A549 (cell line): ENCODE data around the gene ATG4D. TPM values are rescaled to one million over a fixed set of nuclear protein-coding genes. Genes with fewer than 3 reads are reported as not detected.
"Not testable (repeated sequence)": the region's sequence is repeated elsewhere in the genome, so short reads cannot be mapped to it uniquely, and the experiment has no call there.

Experiments used
- ATAC-seq, 2 experiments: fragments of 200-7000 bp in 1 of 2; fragments of >200 bp in 1 of 2; cut with Nextera tagmentation in 1 of 2; cut with Tn5 transposase in 1 of 2; 3 replicates each; pipeline versions ENCODE4 v1.8.0 to v1.9.1; 2018 to 2020; ENCODE audit warnings: mild to moderate bottlenecking in 1 of 2, moderate library complexity in 1 of 2
- CTCF ChIA-PET: fragments of 300-600 bp; sonication (Branson Sonifier 250); formaldehyde crosslinking; extraction: SDS; loops from one replicate; lab custom pipeline; 2021; ENCODE audit warnings: antibody characterized with exemption, inconsistent platforms; lab: Yijun Ruan, JAX
- POLR2A ChIA-PET: fragments of 350-600 bp; formaldehyde crosslinking; extraction: SDS; loops from one replicate; lab custom pipeline; 2021; ENCODE audit warnings: antibody characterized with exemption, inconsistent platforms; lab: Yijun Ruan, JAX
- DNase-seq, 2 experiments: peaks; one replicate each; pipeline versions ENCODE4 v3.0.0 to v3.0.0-alpha.2; 2011 to 2016; ENCODE audit warnings: low read depth in 1 of 2, low spot score in 1 of 2
- FAIRE-seq: peaks from 2 replicates; lab custom pipeline; 2011; peaks lifted over from hg19 to GRCh38; lab: Jason Lieb, UNC
- H3K27ac ChIP-seq, 2 experiments: fragments of >200 bp; sonication (Bioruptor Twin); formaldehyde crosslinking; 3 replicates each; pipeline ENCODE4 v1.5.1; 2016 to 2017
- H3K4me1 ChIP-seq: fragments of >200 bp; sonication (Bioruptor Twin); formaldehyde crosslinking; 3 replicates; pipeline ENCODE4 v1.6.1; 2016
- H3K4me2 ChIP-seq: fragments of >200 bp; sonication (Bioruptor Twin); formaldehyde crosslinking; 3 replicates; pipeline ENCODE4 v1.6.1; 2016
- H3K4me3 ChIP-seq: fragments of >200 bp; sonication (Bioruptor Twin); formaldehyde crosslinking; 3 replicates; pipeline ENCODE4 v1.5.1; 2016
- H3K9me3 ChIP-seq: fragments of >200 bp; sonication (Bioruptor Twin); formaldehyde crosslinking; 3 replicates; pipeline ENCODE4 v1.6.1; 2016
- BCL3 ChIP-seq: fragments of >200 bp; sonication (Bioruptor Twin); formaldehyde crosslinking; IDR thresholded peaks from 3 replicates; pipeline ENCODE4 v1.6.1; 2016
- BHLHE40 ChIP-seq: IDR thresholded peaks from 2 replicates; pipeline ENCODE4 v1.6.1; 2012; ENCODE audit warnings: low read depth, low read length, inconsistent platforms
- CBX2 ChIP-seq: fragments of 200-600 bp; sonication (generic); IDR thresholded peaks from 2 replicates; pipeline ENCODE4 v1.6.1; 2016; ENCODE audit warnings: low read depth, mild to moderate bottlenecking, borderline replicate concordance
- CHD2 ChIP-seq: fragments of 150-350 bp; IDR thresholded peaks from 2 replicates; pipeline ENCODE4 v1.6.1; 2014; ENCODE audit warnings: low read length; ENCODE audit not compliant: partially characterized antibody
- CTCF ChIP-seq: fragments of >200 bp; sonication (Bioruptor Twin); formaldehyde crosslinking; IDR thresholded peaks from 3 replicates; pipeline ENCODE4 v1.5.1; 2016
- EHF ChIP-seq: fragments of 250-450 bp; sonication (Bioruptor Pico); IDR thresholded peaks from 2 replicates; pipeline ENCODE4 v1.5.0; 2020; ENCODE audit warnings: mild to moderate bottlenecking
- EHMT2 ChIP-seq: fragments of 200-600 bp; sonication (generic); IDR thresholded peaks from 2 replicates; pipeline ENCODE4 v1.6.1; 2016; ENCODE audit warnings: antibody characterized with exemption, low read depth, mild to moderate bottlenecking, moderate library complexity
- ESRRA ChIP-seq: fragments of 150-350 bp; IDR thresholded peaks from 2 replicates; pipeline ENCODE4 v1.6.1; 2014; ENCODE audit warnings: mild to moderate bottlenecking, low read length, borderline replicate concordance
- FOXS1 ChIP-seq: fragments of 250-450 bp; sonication (Bioruptor Pico); IDR thresholded peaks from 2 replicates; pipeline ENCODE4 v1.5.0; 2020; ENCODE audit warnings: mild to moderate bottlenecking, moderate library complexity
- GATA3 ChIP-seq: IDR thresholded peaks from 2 replicates; pipeline ENCODE4 v1.6.1; 2012; ENCODE audit warnings: borderline replicate concordance
- HDAC2 ChIP-seq: fragments of 200-600 bp; sonication (generic); IDR thresholded peaks from 2 replicates; pipeline ENCODE4 v1.6.1; 2016
- HEYL ChIP-seq: fragments of 250-450 bp; sonication (Bioruptor Pico); IDR thresholded peaks from 2 replicates; pipeline ENCODE4 v1.8.0; 2021; ENCODE audit warnings: mild to moderate bottlenecking, moderate library complexity
- HOXA7 ChIP-seq: fragments of 250-450 bp; sonication (Bioruptor Pico); IDR thresholded peaks from 2 replicates; pipeline ENCODE4 v1.5.0; 2020; ENCODE audit warnings: mild to moderate bottlenecking, moderate library complexity
- HOXB13 ChIP-seq: fragments of 250-450 bp; sonication (Bioruptor Pico); IDR thresholded peaks from 2 replicates; pipeline ENCODE4 v1.5.0; 2020; ENCODE audit warnings: low read depth, mild to moderate bottlenecking, moderate library complexity
- JUN ChIP-seq, 2 experiments: fragments of >200 bp; sonication (Bioruptor Twin); formaldehyde crosslinking; IDR thresholded peaks; 2 replicates in 1 of 2; 3 replicates in 1 of 2; pipeline ENCODE4 v1.6.1; 2016 to 2017
- KDM1A ChIP-seq: fragments of 200-600 bp; sonication (generic); IDR thresholded peaks from 2 replicates; pipeline ENCODE4 v1.6.1; 2016; ENCODE audit warnings: low read depth, mild to moderate bottlenecking
- KDM5A ChIP-seq: fragments of 200-600 bp; sonication (generic); IDR thresholded peaks from 2 replicates; pipeline ENCODE4 v1.6.1; 2016; ENCODE audit warnings: antibody characterized with exemption, mild to moderate bottlenecking
- NFE2L2 ChIP-seq: fragments of 150-350 bp; conservative IDR thresholded peaks from 2 replicates; pipeline ENCODE4 v1.6.1; 2014; ENCODE audit warnings: low read length
- NPAS2 ChIP-seq: fragments of 250-450 bp; sonication (Bioruptor Pico); IDR thresholded peaks from 2 replicates; pipeline ENCODE4 v1.8.0; 2022; ENCODE audit warnings: mild to moderate bottlenecking, moderate library complexity, borderline replicate concordance
- POLR2A ChIP-seq: IDR thresholded peaks from 2 replicates; pipeline ENCODE4 v1.6.1; 2012; ENCODE audit warnings: mild to moderate bottlenecking, low read length
- POLR2AphosphoS2 ChIP-seq: conservative IDR thresholded peaks from 2 replicates; pipeline ENCODE4 v1.6.1; 2012; ENCODE audit warnings: low read length, improper control_type of control experiment, inconsistent platforms
- RARB ChIP-seq: fragments of 250-450 bp; sonication (Bioruptor Pico); IDR thresholded peaks from 2 replicates; pipeline ENCODE4 v1.8.0; 2021; ENCODE audit warnings: mild to moderate bottlenecking, moderate library complexity
- RFX5 ChIP-seq: fragments of 450-650 bp; IDR thresholded peaks from 2 replicates; pipeline ENCODE4 v1.7.1; 2014; ENCODE audit warnings: antibody characterized with exemption, mild to moderate bottlenecking, moderate library complexity
- RNF2 ChIP-seq: fragments of 200-600 bp; sonication (generic); IDR thresholded peaks from 2 replicates; pipeline ENCODE4 v1.6.1; 2016; ENCODE audit warnings: low read depth, mild to moderate bottlenecking, antibody characterized with exemption, moderate library complexity, borderline replicate concordance
- ZC3H11A ChIP-seq: fragments of 450-650 bp; IDR thresholded peaks from 2 replicates; pipeline ENCODE4 v1.6.1; 2014; ENCODE audit warnings: antibody characterized with exemption, mild to moderate bottlenecking
- ZFP36 ChIP-seq: fragments of 450-650 bp; IDR thresholded peaks from 2 replicates; pipeline ENCODE4 v1.6.1; 2014; ENCODE audit warnings: borderline replicate concordance; ENCODE audit not compliant: partially characterized antibody
- ZNF302 ChIP-seq: fragments of 250-450 bp; sonication (Bioruptor Pico); IDR thresholded peaks from 2 replicates; pipeline ENCODE4 v1.9.0; 2021; ENCODE audit warnings: inconsistent platforms, mild to moderate bottlenecking, moderate library complexity
- WGBS: methylation state at CpG from one replicate; pipeline ENCODE4 v1.1.6; 2017; ENCODE audit errors: missing lambda C conversion rate; 5-methylcytosine and 5-hydroxymethylcytosine counted together
- polyA plus RNA-seq, 4 experiments: library from polyadenylated mRNA; depleted of rRNA in 3 of 4; stranded (reverse); fragments of >200 nt; fragmentation: RNase III in 1 of 4; extraction: RNeasy Plus Mini Kit Qiagen cat#74134 plus additional on column Dnase treatment in 1 of 4; gene quantifications; 2 replicates in 3 of 4; 3 replicates in 1 of 4; pipeline ENCODE4 v1.2.3, GENCODE V29; 2011 to 2017
- TF ChIP-seq, protein P1 (sequence below): fragments of 200-600 bp; sonication (generic); IDR thresholded peaks from 2 replicates; pipeline ENCODE4 v1.6.1; 2016; ENCODE audit warnings: antibody characterized with exemption, mild to moderate bottlenecking, moderate library complexity
- TF ChIP-seq, protein P2 (sequence below): fragments of 150-350 bp; IDR thresholded peaks from 2 replicates; pipeline ENCODE4 v1.6.1; 2014; ENCODE audit warnings: low read depth, mild to moderate bottlenecking, low read length
- TF ChIP-seq, protein P3 (sequence below): IDR thresholded peaks from 2 replicates; pipeline ENCODE4 v1.6.1; 2012

ATG4D gene
- polyA plus RNA-seq, 2 of the 4 experiments (the other 2 are of a cell fraction): 7.3 to 10.7 TPM

GRCh38 chr19:10523135-10523636, 20.5 kb upstream of the ATG4D start:
- ATAC-seq (no peak), FAIRE-seq (no peak), DNase-seq (no peak)
- Histone ChIP-seq H3K4me1 (peaks cover 3% of the 10 kb centered on the region; the same call in 1 of the 3 replicates), H3K9me3 (no peaks in the 10 kb centered on the region), H3K4me2 (no peak overlapping the region), H3K27ac (no peak overlapping the region), H3K4me3 (no peak overlapping the region)
- CTCF ChIA-PET: interaction anchor here (2.6 kb wide), 1 partner anchor 11 kb away, joined by 8 read pairs; no protein-coding TSS in a partner anchor
- TF ChIP-seq RNF2 (no peak), BHLHE40 (no peak), ZNF302 (CRISPR knock-in tag) (no peak), POLR2A (no peak), EHF (CRISPR knock-in tag) (no peak), FOXS1 (no peak), NFE2L2 (no peak), CHD2 (no peak), KDM1A (no peak), CBX2 (no peak), HEYL (CRISPR knock-in tag) (no peak), HOXA7 (CRISPR knock-in tag) (no peak), JUN (IDR thresholded peaks at IDR 0.05) (no peak)
- TF ChIP-seq, protein P1, sequence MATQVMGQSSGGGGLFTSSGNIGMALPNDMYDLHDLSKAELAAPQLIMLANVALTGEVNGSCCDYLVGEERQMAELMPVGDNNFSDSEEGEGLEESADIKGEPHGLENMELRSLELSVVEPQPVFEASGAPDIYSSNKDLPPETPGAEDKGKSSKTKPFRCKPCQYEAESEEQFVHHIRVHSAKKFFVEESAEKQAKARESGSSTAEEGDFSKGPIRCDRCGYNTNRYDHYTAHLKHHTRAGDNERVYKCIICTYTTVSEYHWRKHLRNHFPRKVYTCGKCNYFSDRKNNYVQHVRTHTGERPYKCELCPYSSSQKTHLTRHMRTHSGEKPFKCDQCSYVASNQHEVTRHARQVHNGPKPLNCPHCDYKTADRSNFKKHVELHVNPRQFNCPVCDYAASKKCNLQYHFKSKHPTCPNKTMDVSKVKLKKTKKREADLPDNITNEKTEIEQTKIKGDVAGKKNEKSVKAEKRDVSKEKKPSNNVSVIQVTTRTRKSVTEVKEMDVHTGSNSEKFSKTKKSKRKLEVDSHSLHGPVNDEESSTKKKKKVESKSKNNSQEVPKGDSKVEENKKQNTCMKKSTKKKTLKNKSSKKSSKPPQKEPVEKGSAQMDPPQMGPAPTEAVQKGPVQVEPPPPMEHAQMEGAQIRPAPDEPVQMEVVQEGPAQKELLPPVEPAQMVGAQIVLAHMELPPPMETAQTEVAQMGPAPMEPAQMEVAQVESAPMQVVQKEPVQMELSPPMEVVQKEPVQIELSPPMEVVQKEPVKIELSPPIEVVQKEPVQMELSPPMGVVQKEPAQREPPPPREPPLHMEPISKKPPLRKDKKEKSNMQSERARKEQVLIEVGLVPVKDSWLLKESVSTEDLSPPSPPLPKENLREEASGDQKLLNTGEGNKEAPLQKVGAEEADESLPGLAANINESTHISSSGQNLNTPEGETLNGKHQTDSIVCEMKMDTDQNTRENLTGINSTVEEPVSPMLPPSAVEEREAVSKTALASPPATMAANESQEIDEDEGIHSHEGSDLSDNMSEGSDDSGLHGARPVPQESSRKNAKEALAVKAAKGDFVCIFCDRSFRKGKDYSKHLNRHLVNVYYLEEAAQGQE: no peak
- TF ChIP-seq, protein P2, sequence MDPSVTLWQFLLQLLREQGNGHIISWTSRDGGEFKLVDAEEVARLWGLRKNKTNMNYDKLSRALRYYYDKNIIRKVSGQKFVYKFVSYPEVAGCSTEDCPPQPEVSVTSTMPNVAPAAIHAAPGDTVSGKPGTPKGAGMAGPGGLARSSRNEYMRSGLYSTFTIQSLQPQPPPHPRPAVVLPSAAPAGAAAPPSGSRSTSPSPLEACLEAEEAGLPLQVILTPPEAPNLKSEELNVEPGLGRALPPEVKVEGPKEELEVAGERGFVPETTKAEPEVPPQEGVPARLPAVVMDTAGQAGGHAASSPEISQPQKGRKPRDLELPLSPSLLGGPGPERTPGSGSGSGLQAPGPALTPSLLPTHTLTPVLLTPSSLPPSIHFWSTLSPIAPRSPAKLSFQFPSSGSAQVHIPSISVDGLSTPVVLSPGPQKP: no peak
- POLR2A ChIA-PET: interaction anchor here (0.7 kb wide), 1 partner anchor 15 kb away, joined by 6 read pairs; no protein-coding TSS in a partner anchor
- 80% methylated on average over 3 of the region's 3 CpGs for WGBS

- TF ChIP-seq POLR2AphosphoS2 (no peak), RARB (no peak), GATA3 (no peak), ESRRA (no peak), BCL3 (no peak), KDM5A (no peak), NPAS2 (CRISPR knock-in tag) (no peak), ZFP36 (no peak), RFX5 (no peak), HDAC2 (no peak), EHMT2 (no peak), ZC3H11A (no peak), FOXS1 (no peak), CTCF (no peak), HOXB13 (CRISPR knock-in tag) (no peak)
- TF ChIP-seq, protein P3, sequence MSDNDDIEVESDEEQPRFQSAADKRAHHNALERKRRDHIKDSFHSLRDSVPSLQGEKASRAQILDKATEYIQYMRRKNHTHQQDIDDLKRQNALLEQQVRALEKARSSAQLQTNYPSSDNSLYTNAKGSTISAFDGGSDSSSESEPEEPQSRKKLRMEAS: no peak
- POLR2A ChIA-PET: no interaction called here
- no peak for FAIRE-seq
- no peak for DNase-seq
- Histone ChIP-seq H3K4me1 (no peaks in the 10 kb centered on the region), H3K4me2 (no peak overlapping the region), H3K4me3 (no peak overlapping the region), H3K9me3 (no peaks in the 10 kb centered on the region), H3K27ac (no peak overlapping the region)
- CTCF ChIA-PET: no interaction called here
- no peak for ATAC-seq
- 97% methylated on average over 7 of the region's 7 CpGs for WGBS
Measured at GRCh38 chr19:10525636-10526035, 18.1 kb upstream of the ATG4D start.

GRCh38 chr19:10526887-10527286, 16.8 kb upstream of the ATG4D start:
- H3K4me3 ChIP-seq, POLR2A ChIA-PET, H3K27ac ChIP-seq, H3K4me1 ChIP-seq, DNase-seq, H3K4me2 ChIP-seq, ATAC-seq, H3K9me3 ChIP-seq, FAIRE-seq: not testable (repeated sequence)
- WGBS: 79% methylated on average over 5 of the region's 8 CpGs
- CTCF ChIA-PET: interaction anchor here (0.6 to 1.4 kb wide), 2 partner anchors 12 to 267 kb away, joined by 3 to 4 read pairs; no protein-coding TSS in a partner anchor
